H1 (cell line): ENCODE measurements around the gene TNS3. TPM values are rescaled to one million over a fixed set of nuclear protein-coding genes. Genes with fewer than 3 reads are reported as not detected.
A peak's percentile ranks its signal among the peaks of the same experiment; 100 is the strongest.

Source experiments
- CTCF ChIA-PET: fragments of 300-600 bp; sonication (Branson Sonifier 250); formaldehyde crosslinking; loops from one replicate; lab custom pipeline; 2021; ENCODE audit not compliant: partially characterized antibody; lab: Charles Lee
- POLR2A ChIA-PET: fragments of 300-600 bp; sonication (Branson Sonifier 250); formaldehyde crosslinking; loops from one replicate; lab custom pipeline; 2021; ENCODE audit warnings: inconsistent platforms; ENCODE audit not compliant: partially characterized antibody; lab: Charles Lee
- DNase-seq, 2 experiments: peaks; one replicate each; pipeline versions ENCODE4 v3.0.0 to v3.0.0-alpha.2; 2010 to 2022; ENCODE audit warnings: low spot score in 2 of 2, low read depth in 1 of 2, mixed read lengths in 1 of 2
- FAIRE-seq: peaks from 2 replicates; lab custom pipeline; 2011; peaks lifted over from hg19 to GRCh38; lab: Jason Lieb, UNC
- H2AFZ ChIP-seq: 2 replicates; pipeline ENCODE4 v1.8.1; 2012; ENCODE audit warnings: low read length, inconsistent platforms
- H2AK5ac ChIP-seq: 2 replicates; pipeline ENCODE4 v1.6.1; 2013; ENCODE audit warnings: low read depth, low read length
- H2BK120ac ChIP-seq: replicated peaks from 2 replicates; pipeline ENCODE3; 2013; ENCODE audit warnings: low read depth, low read length, inconsistent platforms
- H2BK12ac ChIP-seq: 2 replicates; pipeline ENCODE4 v1.6.1; 2013; ENCODE audit warnings: low read depth, low read length
- H2BK15ac ChIP-seq: 2 replicates; pipeline ENCODE4 v1.6.1; 2013; ENCODE audit warnings: low read length
- H2BK20ac ChIP-seq: 2 replicates; pipeline ENCODE4 v1.6.1; 2013; ENCODE audit warnings: low read length
- H2BK5ac ChIP-seq: 2 replicates; pipeline ENCODE4 v1.6.1; 2013; ENCODE audit warnings: low read depth, low read length
- H3K14ac ChIP-seq: 2 replicates; pipeline ENCODE4 v1.6.1; 2013; ENCODE audit warnings: inconsistent platforms; ENCODE audit not compliant: insufficient read length
- H3K18ac ChIP-seq: 2 replicates; pipeline ENCODE4 v1.6.1; 2013; ENCODE audit warnings: low read length; ENCODE audit errors: extremely low read depth
- H3K23ac ChIP-seq: 2 replicates; pipeline ENCODE4 v1.6.1; 2013; ENCODE audit warnings: inconsistent platforms; ENCODE audit not compliant: insufficient read length
- H3K23me2 ChIP-seq: 2 replicates; pipeline ENCODE4 v1.6.1; 2013; ENCODE audit warnings: low read depth, low read length
- H3K27ac ChIP-seq: 2 replicates; pipeline ENCODE4 v1.6.1; 2011; ENCODE audit warnings: low read depth, low read length, inconsistent platforms
- H3K27me3 ChIP-seq, 4 experiments: replicated peaks in 1 of 4; 1 replicate in 1 of 4; 2 replicates in 3 of 4; pipeline versions ENCODE4 v1.6.1 to v1.8.1; 2011 to 2013; ENCODE audit warnings: low read length in 3 of 4, mild to moderate bottlenecking in 3 of 4, inconsistent platforms in 2 of 4, mixed read lengths in 2 of 4, moderate library complexity in 1 of 4; ENCODE audit not compliant: control insufficient read depth in 3 of 4, insufficient read depth in 3 of 4; ENCODE audit errors: extremely low read depth in 1 of 4
- H3K36me3 ChIP-seq, 4 experiments: 2 replicates each; pipeline versions ENCODE4 v1.6.1 to v1.8.1; 2011 to 2013; ENCODE audit warnings: mild to moderate bottlenecking in 4 of 4, low read length in 3 of 4, moderate library complexity in 2 of 4, control low read depth in 1 of 4, inconsistent platforms in 1 of 4; ENCODE audit not compliant: insufficient read depth in 4 of 4, control insufficient read depth in 2 of 4
- H3K4ac ChIP-seq: replicated peaks from 2 replicates; pipeline ENCODE3; 2013; ENCODE audit warnings: low read length, low read depth, mixed read lengths, inconsistent platforms; ENCODE audit not compliant: insufficient read length
- H3K4me1 ChIP-seq, 4 experiments: replicated peaks in 1 of 4; 1 replicate in 1 of 4; 2 replicates in 3 of 4; pipeline versions ENCODE4 v1.6.1 to v1.8.1; 2011 to 2013; ENCODE audit warnings: low read length in 3 of 4, inconsistent platforms in 2 of 4, mixed read lengths in 1 of 4; ENCODE audit not compliant: insufficient read depth in 4 of 4, control insufficient read depth in 3 of 4
- H3K4me2 ChIP-seq, 2 experiments: 2 replicates each; pipeline versions ENCODE4 v1.6.1 to v1.8.1; 2011 to 2013; ENCODE audit warnings: low read depth in 2 of 2, low read length in 2 of 2, control low read depth in 1 of 2, inconsistent platforms in 1 of 2, mild to moderate bottlenecking in 1 of 2; ENCODE audit not compliant: insufficient read depth in 1 of 2
- H3K4me3 ChIP-seq, 4 experiments: fragments of 200-600, 300-600 bp in 1 of 4; sonication (generic), shearing (Covaris generic), sonication (Bioruptor Twin) in 1 of 4; 2 replicates each; pipeline versions ENCODE4 v1.5.1 to v1.8.1; 2011 to 2016; ENCODE audit warnings: low read length in 4 of 4, low read depth in 3 of 4, control low read depth in 2 of 4, inconsistent platforms in 2 of 4, mild to moderate bottlenecking in 2 of 4, mixed read lengths in 1 of 4, moderate library complexity in 1 of 4; ENCODE audit not compliant: insufficient read depth in 2 of 4; ENCODE audit errors: extremely low read depth in 1 of 4
- H3K56ac ChIP-seq: replicated peaks from 2 replicates; pipeline ENCODE3; 2013; ENCODE audit warnings: low read depth, mild to moderate bottlenecking, mixed read lengths, low read length, inconsistent platforms; ENCODE audit not compliant: insufficient read length
- H3K79me1 ChIP-seq: 2 replicates; pipeline ENCODE4 v1.6.1; 2013; ENCODE audit warnings: low read depth, low read length, control low read depth
- H3K79me2 ChIP-seq, 2 experiments: 2 replicates each; pipeline versions ENCODE4 v1.6.1 to v1.8.1; 2012 to 2013; ENCODE audit warnings: low read length in 2 of 2, mild to moderate bottlenecking in 2 of 2, inconsistent platforms in 1 of 2; ENCODE audit not compliant: insufficient read depth in 2 of 2, control insufficient read depth in 1 of 2
- H3K9ac ChIP-seq, 4 experiments: replicated peaks in 1 of 4; 1 replicate in 1 of 4; 2 replicates in 3 of 4; pipeline versions ENCODE4 v1.6.1 to v1.8.1; 2011 to 2013; ENCODE audit warnings: low read depth in 3 of 4, low read length in 3 of 4, control low read depth in 2 of 4, mild to moderate bottlenecking in 2 of 4, moderate library complexity in 2 of 4, inconsistent platforms in 1 of 4; ENCODE audit errors: extremely low read depth in 1 of 4
- H3K9me3 ChIP-seq, 2 experiments: 2 replicates each; pipeline versions ENCODE4 v1.6.1 to v1.8.1; 2012 to 2013; ENCODE audit warnings: mild to moderate bottlenecking in 2 of 2, moderate library complexity in 2 of 2, control low read depth in 1 of 2, inconsistent platforms in 1 of 2, low read depth in 1 of 2, low read length in 1 of 2, mixed read lengths in 1 of 2; ENCODE audit not compliant: insufficient read depth in 2 of 2
- H4K20me1 ChIP-seq, 2 experiments: replicated peaks in 1 of 2; 2 replicates each; pipeline versions ENCODE3 to v1.8.1; 2011 to 2013; ENCODE audit warnings: inconsistent platforms in 2 of 2, low read length in 2 of 2, mild to moderate bottlenecking in 1 of 2; ENCODE audit not compliant: insufficient read depth in 2 of 2, control insufficient read depth in 1 of 2
- H4K5ac ChIP-seq: 2 replicates; pipeline ENCODE4 v1.6.1; 2013; ENCODE audit warnings: low read length, low read depth, mixed read lengths, inconsistent platforms; ENCODE audit not compliant: insufficient read length
- H4K8ac ChIP-seq: 2 replicates; pipeline ENCODE4 v1.8.0; 2013; ENCODE audit warnings: mild to moderate bottlenecking, moderate library complexity, low read length, inconsistent platforms; ENCODE audit not compliant: insufficient read depth; ENCODE audit errors: extremely low read depth
- H4K91ac ChIP-seq: replicated peaks from 2 replicates; pipeline ENCODE3; 2013; ENCODE audit warnings: low read length, mixed read lengths, inconsistent platforms; ENCODE audit not compliant: insufficient read length
- CTBP2 ChIP-seq: IDR thresholded peaks from 2 replicates; pipeline ENCODE4 v1.7.0; 2011; ENCODE audit warnings: borderline replicate concordance, mild to moderate bottlenecking, moderate library complexity, mixed read lengths, low read length; ENCODE audit not compliant: insufficient read depth, insufficient read length
- SP1 ChIP-seq: IDR thresholded peaks from 2 replicates; pipeline ENCODE4 v1.6.1; 2011; ENCODE audit warnings: low read depth, low read length
- whole genome bisulfite sequencing, 2 experiments: shearing (Covaris generic) in 1 of 2; methylation state at CpG; one replicate each; pipeline versions ENCODE4 v1.1.6 to v1.1.7; 2013 to 2015; ENCODE audit warnings: low lambda C conversion rate in 2 of 2, mixed read lengths in 2 of 2, inconsistent platforms in 1 of 2, low coverage in 1 of 2, missing lambda C conversion rate in 1 of 2; ENCODE audit not compliant: insufficient replicate concordance in 2 of 2, insufficient coverage in 1 of 2, insufficient read length in 1 of 2; ENCODE audit errors: extremely low coverage in 1 of 2, missing lambda C conversion rate in 1 of 2; 5-methylcytosine and 5-hydroxymethylcytosine counted together
- polyA plus RNA-seq, 7 experiments: library from polyadenylated mRNA; depleted of rRNA in 3 of 7; stranded (reverse) in 5 of 7; unstranded in 2 of 7; fragments of >200 nt in 5 of 7; fragments of 200-250 nt in 2 of 7; gene quantifications; 1 replicate in 5 of 7; 2 replicates in 1 of 7; 4 replicates in 1 of 7; pipeline versions ENCODE4 v1.2.1 to v1.2.3, GENCODE V29; 2011 to 2013; ENCODE audit warnings: missing spikeins in 2 of 7, mixed read lengths in 2 of 7
- total RNA-seq: library from RNA; stranded (reverse); fragmentation: NEBNext Ultra II Directional; extraction: Animal tissue kit (Norgen Biotek cat#: 25700); gene quantifications from 2 replicates; pipeline ENCODE4 v1.2.1, GENCODE V29; 2021

TNS3 gene
- total and polyA plus RNA-seq, 2 of the 8 experiments (the other 6 are each of a cell fraction or from before 2014, with no cell fraction given), result 11.9 to 24.2 TPM

DNA sequence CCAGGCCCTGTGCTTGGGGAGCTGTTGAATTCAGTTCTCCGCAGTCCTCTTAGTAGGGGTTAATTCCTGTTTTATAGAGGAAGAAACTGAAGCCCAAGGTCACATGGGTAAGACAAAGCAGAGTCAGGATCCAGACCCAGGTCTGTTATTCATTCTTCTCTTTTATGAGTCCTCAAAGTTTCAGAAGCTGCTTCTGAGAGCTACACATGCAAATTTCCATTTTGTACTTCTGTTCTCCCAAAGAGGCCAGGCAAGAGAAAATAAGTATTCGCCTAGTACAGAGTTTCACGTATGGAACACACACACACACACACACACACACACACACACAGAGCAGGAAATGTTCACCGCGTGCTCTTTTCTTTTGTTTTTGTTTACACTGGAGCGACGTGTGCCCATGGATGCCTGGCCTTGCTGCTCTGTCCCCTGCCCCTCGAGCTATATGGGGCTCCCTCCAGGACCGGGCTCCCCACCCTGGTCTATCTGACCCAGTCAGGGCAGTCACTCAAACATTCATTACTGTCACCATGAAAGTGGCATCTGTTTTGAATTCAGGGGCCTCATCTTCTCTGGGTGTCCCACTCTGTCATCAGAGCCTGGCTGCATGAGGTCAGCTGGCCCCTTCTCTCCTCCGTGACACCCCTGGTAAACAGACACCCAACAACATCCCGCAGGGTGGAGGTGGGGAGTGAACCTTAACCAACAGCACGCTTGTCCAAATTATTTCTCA lies 84.4 kb downstream of the TNS3 start:
- Histone ChIP-seq H3K27me3 (no peaks in the 10 kb centered on the region), H3K79me2 (no peaks in the 10 kb centered on the region), H3K56ac (no peak overlapping the region), H2AFZ (no peak overlapping the region), H3K4me1 (peaks cover 0 to 13% (median 4%) of the 10 kb centered on the region in 4 experiments; a peak in 6 of 7 replicates), H4K20me1 (peaks cover 1 to 12% of the 10 kb centered on the region in 2 experiments), H2BK15ac (no peak overlapping the region), H4K5ac (no peak overlapping the region), H3K4me2 (no peak overlapping the region; a peak in 1 of 4 replicates), H3K4ac (no peak overlapping the region), H3K36me3 (no peaks in the 10 kb centered on the region), H2AK5ac (0 out of 2 replicates have a peak overlapping the region, but pooled peaks have one; percentile 24), H3K23me2 (no peaks in the 10 kb centered on the region), H3K23ac (no peak overlapping the region), H4K8ac (no peak overlapping the region), H3K9me3 (no peaks in the 10 kb centered on the region), H2BK120ac (no peak overlapping the region), H3K14ac (no peak overlapping the region), H3K18ac (no peak overlapping the region), H3K9ac (no peak overlapping the region), H2BK5ac (no peak overlapping the region), H3K79me1 (no peaks in the 10 kb centered on the region; the same call in none of the 2 replicates), H2BK12ac (no peak overlapping the region), H3K4me3 (no peak overlapping the region), H4K91ac (no peak overlapping the region), H3K27ac (no peak overlapping the region), H2BK20ac (no peak overlapping the region)
- FAIRE-seq (no peak), DNase-seq (no peak)
- CTCF ChIA-PET, result interaction anchor here (0.8 to 1.6 kb wide), 6 partner anchors 13 to 197 kb away, joined by 3 to 6 read pairs (median 4); no protein-coding TSS in a partner anchor
- POLR2A ChIA-PET, result interaction anchor here (0.6 to 1.7 kb wide), 3 partner anchors 15 to 209 kb away, joined by 3 to 4 read pairs (median 3); no protein-coding TSS in a partner anchor
- WGBS, 2 experiments, result 85% methylated on average over 12 of the region's 12 CpGs; no CpG with 5 or more reads in 1 of the 2 experiments
- TF ChIP-seq SP1 (no peak), CTBP2 (no peak)
